ENCODE results near the gene RTEL1.

DNA sequence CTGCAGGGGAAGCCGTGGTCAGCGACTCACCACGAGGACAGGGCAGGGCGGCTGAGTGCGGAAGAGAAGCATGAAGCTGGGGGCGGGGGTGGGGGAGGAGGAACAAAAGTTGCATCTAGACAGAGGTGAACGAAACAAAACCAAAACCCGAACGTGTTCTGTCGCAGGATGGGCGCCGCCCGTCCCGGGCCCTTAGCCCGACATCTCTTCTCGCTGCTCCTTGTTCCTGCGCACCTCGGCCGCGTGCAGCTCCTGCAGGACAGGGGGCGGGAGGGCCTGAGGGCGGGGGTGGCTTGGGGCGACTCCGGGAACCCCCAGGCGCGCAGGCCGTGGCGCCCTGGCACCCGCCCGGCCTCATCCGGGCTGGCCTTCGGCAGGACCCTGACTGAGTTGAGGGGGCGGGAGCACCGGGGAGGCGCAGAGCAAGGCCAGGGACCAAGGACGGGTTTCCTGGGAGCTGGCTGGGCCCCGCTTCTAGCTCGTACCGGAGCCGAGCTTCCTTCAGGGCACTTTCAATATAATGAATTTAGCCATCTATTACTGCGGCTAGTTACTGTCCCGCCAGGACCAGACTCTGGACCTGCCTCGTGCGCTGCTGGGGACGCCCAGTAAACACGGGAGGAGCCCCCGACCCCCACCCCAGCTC, 16.8 kb upstream of the RTEL1 start:
- TF ChIP-seq, protein P1, sequence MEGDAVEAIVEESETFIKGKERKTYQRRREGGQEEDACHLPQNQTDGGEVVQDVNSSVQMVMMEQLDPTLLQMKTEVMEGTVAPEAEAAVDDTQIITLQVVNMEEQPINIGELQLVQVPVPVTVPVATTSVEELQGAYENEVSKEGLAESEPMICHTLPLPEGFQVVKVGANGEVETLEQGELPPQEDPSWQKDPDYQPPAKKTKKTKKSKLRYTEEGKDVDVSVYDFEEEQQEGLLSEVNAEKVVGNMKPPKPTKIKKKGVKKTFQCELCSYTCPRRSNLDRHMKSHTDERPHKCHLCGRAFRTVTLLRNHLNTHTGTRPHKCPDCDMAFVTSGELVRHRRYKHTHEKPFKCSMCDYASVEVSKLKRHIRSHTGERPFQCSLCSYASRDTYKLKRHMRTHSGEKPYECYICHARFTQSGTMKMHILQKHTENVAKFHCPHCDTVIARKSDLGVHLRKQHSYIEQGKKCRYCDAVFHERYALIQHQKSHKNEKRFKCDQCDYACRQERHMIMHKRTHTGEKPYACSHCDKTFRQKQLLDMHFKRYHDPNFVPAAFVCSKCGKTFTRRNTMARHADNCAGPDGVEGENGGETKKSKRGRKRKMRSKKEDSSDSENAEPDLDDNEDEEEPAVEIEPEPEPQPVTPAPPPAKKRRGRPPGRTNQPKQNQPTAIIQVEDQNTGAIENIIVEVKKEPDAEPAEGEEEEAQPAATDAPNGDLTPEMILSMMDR (IDR thresholded peaks at IDR 0.05) = no peak
- no peak for TF ChIP-seq POLR2A (IDR thresholded peaks at IDR 0.05)

Data from lower leg skin (tissue), 3 donors.